Measurements from ENCODE around the gene FAM90A26.
"Not testable (repeated sequence)": the region's sequence is repeated elsewhere in the genome, so short reads cannot be mapped to it uniquely, and the experiment has no call there.

- TF ChIP-seq, protein P1, sequence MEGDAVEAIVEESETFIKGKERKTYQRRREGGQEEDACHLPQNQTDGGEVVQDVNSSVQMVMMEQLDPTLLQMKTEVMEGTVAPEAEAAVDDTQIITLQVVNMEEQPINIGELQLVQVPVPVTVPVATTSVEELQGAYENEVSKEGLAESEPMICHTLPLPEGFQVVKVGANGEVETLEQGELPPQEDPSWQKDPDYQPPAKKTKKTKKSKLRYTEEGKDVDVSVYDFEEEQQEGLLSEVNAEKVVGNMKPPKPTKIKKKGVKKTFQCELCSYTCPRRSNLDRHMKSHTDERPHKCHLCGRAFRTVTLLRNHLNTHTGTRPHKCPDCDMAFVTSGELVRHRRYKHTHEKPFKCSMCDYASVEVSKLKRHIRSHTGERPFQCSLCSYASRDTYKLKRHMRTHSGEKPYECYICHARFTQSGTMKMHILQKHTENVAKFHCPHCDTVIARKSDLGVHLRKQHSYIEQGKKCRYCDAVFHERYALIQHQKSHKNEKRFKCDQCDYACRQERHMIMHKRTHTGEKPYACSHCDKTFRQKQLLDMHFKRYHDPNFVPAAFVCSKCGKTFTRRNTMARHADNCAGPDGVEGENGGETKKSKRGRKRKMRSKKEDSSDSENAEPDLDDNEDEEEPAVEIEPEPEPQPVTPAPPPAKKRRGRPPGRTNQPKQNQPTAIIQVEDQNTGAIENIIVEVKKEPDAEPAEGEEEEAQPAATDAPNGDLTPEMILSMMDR (IDR thresholded peaks at IDR 0.05; ENCODE audit: insufficient read depth, low read length, poor library complexity, severe bottlenecking): not testable (repeated sequence)
- not testable (repeated sequence) for TF ChIP-seq EZH2phosphoT487 (conservative IDR thresholded peaks at IDR 0.05; ENCODE audit: low read length)
Measured at GRCh38 chr4:9153571-9154157, 16.5 kb upstream of the FAM90A26 start.
